Brain microvascular endothelial cell (primary cell): ENCODE measurements around the gene MLLT1.

Experiments
- DNase-seq: peaks from one replicate; pipeline ENCODE4 v3.0.0-alpha.2; 2020
- H3K27ac ChIP-seq: fragments of 250-450 bp; sonication (Bioruptor Pico); 2 replicates; pipeline ENCODE4 v1.5.1; 2020; ENCODE audit warnings: mild to moderate bottlenecking, moderate library complexity
- H3K27me3 ChIP-seq: fragments of 250-450 bp; sonication (Bioruptor Pico); replicated peaks from 2 replicates; pipeline ENCODE4 v1.5.1; 2020; ENCODE audit warnings: mild to moderate bottlenecking
- H3K36me3 ChIP-seq: fragments of 250-450 bp; sonication (Bioruptor Pico); replicated peaks from 2 replicates; pipeline ENCODE4 v1.5.1; 2020; ENCODE audit warnings: mild to moderate bottlenecking
- H3K4me3 ChIP-seq: 2 replicates; pipeline ENCODE4 v1.5.1; 2011; ENCODE audit warnings: low read depth, mild to moderate bottlenecking, control low read depth, low read length, moderate library complexity
- CTCF ChIP-seq: IDR thresholded peaks from 2 replicates; pipeline ENCODE4 v1.5.1; 2011; ENCODE audit warnings: low read depth, mild to moderate bottlenecking, moderate library complexity, low read length, control low read depth, inconsistent platforms; ENCODE audit errors: missing control alignments
- in situ Hi-C: cut with HindIII; loops from 2 replicates; pipeline ENCODE4 v1.10.0; 2017; ENCODE audit warnings: low sequenced_read_pairs, low pct_ligation_motif_present

Gene MLLT1

GRCh38 chr19:6270822-6271221 is 9.0 kb downstream of the MLLT1 start:
- Histone ChIP-seq H3K4me3 (no peak overlapping the region), H3K27ac (no peak overlapping the region), H3K27me3 (no peaks in the 10 kb centered on the region), H3K36me3 (peaks cover 12% of the 10 kb centered on the region)
- DNase-seq, result no peak
- no peak for TF ChIP-seq CTCF
- in situ Hi-C loops, result no loop called here

GRCh38 chr19:6270076-6270745 is 9.6 kb downstream of the MLLT1 start:
- DNase-seq, result no peak
- H3K27me3 ChIP-seq, result no peaks in the 10 kb centered on the region
- no peak overlapping the region for H3K27ac ChIP-seq
- peaks cover 12% of the 10 kb centered on the region for H3K36me3 ChIP-seq
- no peak overlapping the region for H3K4me3 ChIP-seq
- no peak for TF ChIP-seq CTCF
- in situ Hi-C loops, result no loop called here

- no peak overlapping the region for H3K27ac ChIP-seq
- TF ChIP-seq CTCF, result no peak
- no peak for DNase-seq
- no peaks in the 10 kb centered on the region for H3K27me3 ChIP-seq
- in situ Hi-C loops, result no loop called here
- no peak overlapping the region for H3K4me3 ChIP-seq
- H3K36me3 ChIP-seq, result peaks cover 12% of the 10 kb centered on the region
Observed at GRCh38 chr19:6269101-6269886, 10.5 kb downstream of the MLLT1 start.

GRCh38 chr19:6268382-6268771 is 11.4 kb downstream of the MLLT1 start:
- Histone ChIP-seq H3K4me3 (no peak overlapping the region), H3K36me3 (peaks cover 12% of the 10 kb centered on the region), H3K27ac (no peak overlapping the region), H3K27me3 (no peaks in the 10 kb centered on the region)
- DNase-seq, result no peak
- in situ Hi-C loops, result no loop called here
- TF ChIP-seq CTCF, result no peak

- TF ChIP-seq CTCF, result no peak
- no peak for DNase-seq
- H3K36me3 ChIP-seq, result peaks cover 12% of the 10 kb centered on the region
- no peak overlapping the region for H3K27ac ChIP-seq
- H3K27me3 ChIP-seq, result no peaks in the 10 kb centered on the region
- no peak overlapping the region for H3K4me3 ChIP-seq
- in situ Hi-C loops, result no loop called here
Observed at GRCh38 chr19:6267552-6268381, 12.0 kb downstream of the MLLT1 start.
